ENCODE data around the gene BEST1. TPM values are rescaled to one million over a fixed set of nuclear protein-coding genes. Genes with fewer than 3 reads are reported as not detected.

BEST1 gene
- total and polyA plus RNA-seq, 2 of the 13 experiments (the other 11 are each of a cell fraction or from before 2014, with no cell fraction given): 0.09 to 0.65 TPM

DNA sequence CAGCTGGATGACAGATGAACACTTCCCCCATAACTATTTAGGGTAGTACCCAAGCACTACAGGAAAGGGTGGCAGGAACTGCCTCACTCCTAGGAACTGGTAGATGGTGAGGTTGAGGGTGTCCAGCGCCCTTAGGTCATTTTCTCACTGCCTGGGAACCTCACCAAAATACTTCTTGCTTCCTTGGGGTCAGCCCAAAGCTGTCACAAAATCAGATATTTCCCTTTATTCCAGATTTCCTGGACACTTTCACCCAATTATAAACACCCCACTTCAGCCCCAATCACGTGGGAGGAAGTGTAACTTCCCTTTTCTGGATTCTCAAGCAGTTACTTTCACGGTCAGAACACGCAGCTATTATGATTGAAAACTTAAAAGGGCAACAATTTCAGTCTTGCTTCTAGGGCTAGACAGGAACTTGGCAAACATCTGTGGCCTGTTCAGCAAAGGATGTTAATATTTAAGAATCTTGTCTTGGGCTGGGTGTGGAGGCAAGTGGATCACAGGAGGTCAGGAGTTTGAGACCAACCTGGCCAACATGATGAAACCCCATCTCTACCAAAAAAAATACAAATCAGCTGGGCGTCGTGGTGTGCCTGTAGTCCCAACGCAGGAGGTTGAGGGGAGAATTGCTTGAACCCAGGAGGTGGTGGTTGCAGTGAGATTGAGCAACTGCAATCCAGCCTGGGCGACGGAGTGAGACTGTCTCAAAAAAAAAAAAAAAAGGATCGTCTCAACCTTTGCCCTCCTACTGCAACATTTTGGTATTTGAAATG lies 13.3 kb downstream of the BEST1 start (continued):
- TF ChIP-seq ZBTB38 (CRISPR knock-in tag; IDR thresholded peaks at IDR 0.05): no peak
- peak; percentile 32; the same call in 1 of the 2 replicates for TF ChIP-seq CEBPB (IDR thresholded peaks at IDR 0.05; ENCODE audit: borderline replicate concordance, low read depth, low read length)
- TF ChIP-seq ZSCAN5A (CRISPR knock-in tag; IDR thresholded peaks at IDR 0.05; ENCODE audit: borderline replicate concordance): peak; percentile 63; the same call in 1 of the 2 replicates
- TF ChIP-seq KLF11 (CRISPR knock-in tag; IDR thresholded peaks at IDR 0.05): no peak
- no peak for TF ChIP-seq MTA1 (CRISPR knock-in tag; IDR thresholded peaks at IDR 0.05; ENCODE audit: borderline replicate concordance)
- TF ChIP-seq ZNF234 (CRISPR knock-in tag; conservative IDR thresholded peaks at IDR 0.05): no peak
- TF ChIP-seq KLF13 (CRISPR knock-in tag; IDR thresholded peaks at IDR 0.05): 0 out of 2 replicates have a peak, but pooled peaks have one; percentile 11
- no peak for TF ChIP-seq ZFP90 (CRISPR knock-in tag; IDR thresholded peaks at IDR 0.05; ENCODE audit: borderline replicate concordance)
- TF ChIP-seq ZNF280D (CRISPR knock-in tag; IDR thresholded peaks at IDR 0.05): 0 out of 2 replicates have a peak, but pooled peaks have one; percentile 21
- TF ChIP-seq HDAC2 (CRISPR knock-in tag; IDR thresholded peaks at IDR 0.05): no peak
- TF ChIP-seq ZBTB7B (CRISPR knock-in tag; IDR thresholded peaks at IDR 0.05): 0 out of 2 replicates have a peak, but pooled peaks have one; percentile 30
- TF ChIP-seq ZNF839 (CRISPR knock-in tag; IDR thresholded peaks at IDR 0.05; ENCODE audit: borderline replicate concordance): no peak
- no peak for TF ChIP-seq RNF2 (conservative IDR thresholded peaks at IDR 0.05; ENCODE audit: low read depth)
- peak; percentile 20; the same call in 1 of the 2 replicates for TF ChIP-seq ARID4A (CRISPR knock-in tag; IDR thresholded peaks at IDR 0.05; ENCODE audit: borderline replicate concordance)
- TF ChIP-seq NR2F6 (IDR thresholded peaks at IDR 0.05): peak; percentile 14; the same call in 1 of the 2 replicates
- TF ChIP-seq NR2F6 (CRISPR knock-in tag; IDR thresholded peaks at IDR 0.05): no peak; the same call in 1 of the 2 replicates
- no peak for TF ChIP-seq DNMT3B (CRISPR knock-in tag; conservative IDR thresholded peaks at IDR 0.05)
- TF ChIP-seq HNF4A (CRISPR knock-in tag; IDR thresholded peaks at IDR 0.05): no peak
- TF ChIP-seq MYNN (CRISPR knock-in tag; IDR thresholded peaks at IDR 0.05; ENCODE audit: low read depth): no peak
- TF ChIP-seq, protein P1, sequence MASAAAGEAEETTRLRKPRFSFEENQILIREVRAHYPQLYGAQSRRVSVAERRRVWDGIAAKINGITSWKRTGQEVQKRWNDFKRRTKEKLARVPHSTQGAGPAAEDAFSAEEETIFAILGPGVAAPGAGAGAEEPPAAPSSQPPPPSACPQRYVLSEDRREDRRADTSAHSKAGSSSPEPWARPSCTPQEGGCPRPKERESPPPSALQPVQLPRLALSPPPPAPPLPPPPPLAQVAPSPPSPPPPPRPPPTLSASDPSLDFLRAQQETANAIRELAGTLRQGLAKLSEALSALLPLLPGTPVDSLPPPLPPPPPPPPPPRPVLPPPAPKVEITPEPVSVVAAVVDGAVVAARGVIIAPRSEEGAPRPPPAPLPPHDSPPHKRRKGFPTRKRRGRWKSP (CRISPR knock-in tag; IDR thresholded peaks at IDR 0.05): no peak
- no peak for TF ChIP-seq ZNF160 (CRISPR knock-in tag; IDR thresholded peaks at IDR 0.05)
